HCT116 (cell line): Measurements from ENCODE around the gene MYOG.

Source experiments
- POLR2A ChIP-seq: IDR thresholded peaks from 2 replicates; pipeline ENCODE4 v1.7.0; 2011; ENCODE audit warnings: borderline replicate concordance; ENCODE audit not compliant: insufficient read depth, insufficient read length; ENCODE audit errors: extremely low read depth
- POLR2AphosphoS5 ChIP-seq: IDR thresholded peaks from 2 replicates; pipeline ENCODE4 v1.6.1; 2011; ENCODE audit warnings: mild to moderate bottlenecking, low read depth, low read length, moderate library complexity
- RAD21 ChIP-seq: IDR thresholded peaks from 2 replicates; pipeline ENCODE4 v1.6.1; 2012; ENCODE audit warnings: low read depth, mild to moderate bottlenecking
- SRF ChIP-seq: IDR thresholded peaks from 2 replicates; pipeline ENCODE4 v1.6.1; 2012; ENCODE audit warnings: low read depth
- TCF7L2 ChIP-seq: IDR thresholded peaks from 2 replicates; pipeline ENCODE4 v1.7.0; 2011; ENCODE audit warnings: borderline replicate concordance, inconsistent platforms; ENCODE audit not compliant: insufficient read depth, insufficient read length; ENCODE audit errors: extremely low read depth
- YY1 ChIP-seq: IDR thresholded peaks from 2 replicates; pipeline ENCODE4 v1.6.1; 2011; ENCODE audit warnings: low read length, low read depth, moderate library complexity, mild to moderate bottlenecking; ENCODE audit not compliant: insufficient replicate concordance; ENCODE audit errors: extremely low read depth
- ZFX ChIP-seq: fragments of 450-650 bp; IDR thresholded peaks from 2 replicates; pipeline ENCODE4 v1.6.1; 2017
- ZNF274 ChIP-seq: fragments of 200-500 bp; sonication (Bioruptor generic); IDR thresholded peaks from 2 replicates; pipeline ENCODE4 v1.6.1; 2014; ENCODE audit warnings: mild to moderate bottlenecking, low read depth, low read length, inconsistent platforms
- TF ChIP-seq, protein P1 (sequence below), 3 experiments: fragments of 200-600 bp in 1 of 3; sonication (generic) in 1 of 3; IDR thresholded peaks in 2 of 3; conservative IDR thresholded peaks in 1 of 3; 2 replicates each; pipeline ENCODE4 v1.5.1; 2012 to 2017; ENCODE audit warnings: low read depth in 2 of 3, low read length in 2 of 3, antibody characterized with exemption in 1 of 3, borderline replicate concordance in 1 of 3, control low read depth in 1 of 3, mild to moderate bottlenecking in 1 of 3, mixed read lengths in 1 of 3, mixed run types in 1 of 3, moderate library complexity in 1 of 3; ENCODE audit not compliant: insufficient read depth in 1 of 3
- TF ChIP-seq, protein P2 (sequence below): IDR thresholded peaks from 2 replicates; pipeline ENCODE4 v1.6.1; 2012; ENCODE audit warnings: low read depth
- TF ChIP-seq, protein P3 (sequence below): IDR thresholded peaks from 2 replicates; pipeline ENCODE4 v1.6.1; 2012
- TF ChIP-seq, protein P4 (sequence below): IDR thresholded peaks from 2 replicates; pipeline ENCODE4 v1.6.1; 2012

DNA sequence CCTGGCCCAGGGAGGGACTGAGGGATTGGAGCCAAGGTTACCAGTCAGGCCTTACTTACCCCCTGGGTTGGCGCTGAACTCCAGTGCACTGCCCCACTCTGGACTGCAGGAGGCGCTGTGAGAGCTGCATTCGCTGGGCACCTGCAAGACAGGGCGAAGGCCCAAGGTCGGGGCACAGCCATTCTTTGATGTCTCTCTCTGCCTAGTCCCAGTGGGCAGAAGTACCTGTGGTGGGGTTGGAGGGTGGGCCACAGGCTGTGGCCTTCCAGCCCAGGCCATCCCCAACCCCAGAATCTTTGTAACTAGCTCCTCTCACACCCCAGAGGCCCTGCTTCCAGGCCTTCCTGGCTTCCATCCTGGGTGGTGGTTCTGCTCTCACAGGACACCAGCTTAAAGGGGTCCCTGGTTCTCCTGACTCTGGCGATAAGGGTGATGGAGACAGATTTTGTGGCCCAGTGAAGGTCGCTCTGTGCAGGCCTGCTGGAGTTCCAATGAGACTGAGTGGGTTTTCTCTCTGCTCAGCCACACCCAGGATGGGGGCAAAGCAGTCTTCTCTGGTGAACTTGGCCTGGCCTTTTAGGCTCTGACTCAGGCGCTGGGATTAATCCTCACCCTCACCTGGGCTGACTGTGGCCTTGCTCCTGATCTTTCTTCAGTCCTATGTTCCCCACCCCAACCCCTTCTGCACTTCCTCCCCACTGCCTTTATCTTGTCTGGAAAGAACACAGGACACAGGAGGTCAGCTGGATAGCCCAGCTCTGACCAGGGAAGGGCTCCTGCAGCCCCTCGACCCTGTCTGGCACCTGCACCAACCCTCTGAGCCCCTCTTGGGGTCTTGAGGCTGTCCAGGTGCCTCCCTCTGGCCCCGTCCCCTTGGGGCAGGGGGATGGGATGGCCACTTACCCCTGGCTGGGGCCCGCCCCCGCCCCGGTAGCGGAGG lies 954 bp downstream of the MYOG start:
- TF ChIP-seq, protein P1, sequence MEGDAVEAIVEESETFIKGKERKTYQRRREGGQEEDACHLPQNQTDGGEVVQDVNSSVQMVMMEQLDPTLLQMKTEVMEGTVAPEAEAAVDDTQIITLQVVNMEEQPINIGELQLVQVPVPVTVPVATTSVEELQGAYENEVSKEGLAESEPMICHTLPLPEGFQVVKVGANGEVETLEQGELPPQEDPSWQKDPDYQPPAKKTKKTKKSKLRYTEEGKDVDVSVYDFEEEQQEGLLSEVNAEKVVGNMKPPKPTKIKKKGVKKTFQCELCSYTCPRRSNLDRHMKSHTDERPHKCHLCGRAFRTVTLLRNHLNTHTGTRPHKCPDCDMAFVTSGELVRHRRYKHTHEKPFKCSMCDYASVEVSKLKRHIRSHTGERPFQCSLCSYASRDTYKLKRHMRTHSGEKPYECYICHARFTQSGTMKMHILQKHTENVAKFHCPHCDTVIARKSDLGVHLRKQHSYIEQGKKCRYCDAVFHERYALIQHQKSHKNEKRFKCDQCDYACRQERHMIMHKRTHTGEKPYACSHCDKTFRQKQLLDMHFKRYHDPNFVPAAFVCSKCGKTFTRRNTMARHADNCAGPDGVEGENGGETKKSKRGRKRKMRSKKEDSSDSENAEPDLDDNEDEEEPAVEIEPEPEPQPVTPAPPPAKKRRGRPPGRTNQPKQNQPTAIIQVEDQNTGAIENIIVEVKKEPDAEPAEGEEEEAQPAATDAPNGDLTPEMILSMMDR (IDR thresholded peaks at IDR 0.05 in 2 of 3, conservative IDR thresholded peaks at IDR 0.05 in 1 of 3; ENCODE audit: borderline replicate concordance in 1 of 3, insufficient read depth in 1 of 3, low read depth in 2 of 3, low read length in 2 of 3) = peak; percentile 33 to 91 (median 89); a peak in 5 of 6 replicates
- TF ChIP-seq POLR2A (no peak), RAD21 (peak; percentile 63), SRF (no peak), ZFX (0 out of 2 replicates have a peak, but pooled peaks have one; percentile 15), POLR2AphosphoS5 (no peak), YY1 (no peak), ZNF274 (no peak), TCF7L2 (peak; percentile 54)
- TF ChIP-seq, protein P2, sequence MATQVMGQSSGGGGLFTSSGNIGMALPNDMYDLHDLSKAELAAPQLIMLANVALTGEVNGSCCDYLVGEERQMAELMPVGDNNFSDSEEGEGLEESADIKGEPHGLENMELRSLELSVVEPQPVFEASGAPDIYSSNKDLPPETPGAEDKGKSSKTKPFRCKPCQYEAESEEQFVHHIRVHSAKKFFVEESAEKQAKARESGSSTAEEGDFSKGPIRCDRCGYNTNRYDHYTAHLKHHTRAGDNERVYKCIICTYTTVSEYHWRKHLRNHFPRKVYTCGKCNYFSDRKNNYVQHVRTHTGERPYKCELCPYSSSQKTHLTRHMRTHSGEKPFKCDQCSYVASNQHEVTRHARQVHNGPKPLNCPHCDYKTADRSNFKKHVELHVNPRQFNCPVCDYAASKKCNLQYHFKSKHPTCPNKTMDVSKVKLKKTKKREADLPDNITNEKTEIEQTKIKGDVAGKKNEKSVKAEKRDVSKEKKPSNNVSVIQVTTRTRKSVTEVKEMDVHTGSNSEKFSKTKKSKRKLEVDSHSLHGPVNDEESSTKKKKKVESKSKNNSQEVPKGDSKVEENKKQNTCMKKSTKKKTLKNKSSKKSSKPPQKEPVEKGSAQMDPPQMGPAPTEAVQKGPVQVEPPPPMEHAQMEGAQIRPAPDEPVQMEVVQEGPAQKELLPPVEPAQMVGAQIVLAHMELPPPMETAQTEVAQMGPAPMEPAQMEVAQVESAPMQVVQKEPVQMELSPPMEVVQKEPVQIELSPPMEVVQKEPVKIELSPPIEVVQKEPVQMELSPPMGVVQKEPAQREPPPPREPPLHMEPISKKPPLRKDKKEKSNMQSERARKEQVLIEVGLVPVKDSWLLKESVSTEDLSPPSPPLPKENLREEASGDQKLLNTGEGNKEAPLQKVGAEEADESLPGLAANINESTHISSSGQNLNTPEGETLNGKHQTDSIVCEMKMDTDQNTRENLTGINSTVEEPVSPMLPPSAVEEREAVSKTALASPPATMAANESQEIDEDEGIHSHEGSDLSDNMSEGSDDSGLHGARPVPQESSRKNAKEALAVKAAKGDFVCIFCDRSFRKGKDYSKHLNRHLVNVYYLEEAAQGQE = no peak
- TF ChIP-seq, protein P3, sequence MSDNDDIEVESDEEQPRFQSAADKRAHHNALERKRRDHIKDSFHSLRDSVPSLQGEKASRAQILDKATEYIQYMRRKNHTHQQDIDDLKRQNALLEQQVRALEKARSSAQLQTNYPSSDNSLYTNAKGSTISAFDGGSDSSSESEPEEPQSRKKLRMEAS = no peak
- TF ChIP-seq, protein P4, sequence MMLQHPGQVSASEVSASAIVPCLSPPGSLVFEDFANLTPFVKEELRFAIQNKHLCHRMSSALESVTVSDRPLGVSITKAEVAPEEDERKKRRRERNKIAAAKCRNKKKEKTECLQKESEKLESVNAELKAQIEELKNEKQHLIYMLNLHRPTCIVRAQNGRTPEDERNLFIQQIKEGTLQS = no peak
